Neural progenitor cell (in vitro differentiated cells): Measurements from ENCODE around the gene RGS1. TPM values are rescaled to one million over a fixed set of nuclear protein-coding genes. Genes with fewer than 3 reads are reported as not detected.

Experiments used
- DNase-seq: peaks from one replicate; pipeline ENCODE4 v3.0.0-alpha.2; 2016; ENCODE audit warnings: low spot score
- H2AFZ ChIP-seq: fragments of 200-600 bp; sonication (generic); replicated peaks from 2 replicates; pipeline ENCODE4 v1.6.1; 2016; ENCODE audit warnings: antibody characterized with exemption
- H3F3A ChIP-seq: fragments of 200-600 bp; sonication (generic); 2 replicates; pipeline ENCODE4 v1.6.1; 2016; ENCODE audit warnings: antibody characterized with exemption, low read depth
- H3K27ac ChIP-seq: fragments of 200-600 bp; sonication (generic); 2 replicates; pipeline ENCODE4 v1.5.1; 2016; ENCODE audit warnings: mild to moderate bottlenecking
- H3K27me3 ChIP-seq: fragments of 200-600 bp; sonication (generic); 2 replicates; pipeline ENCODE4 v1.6.1; 2016; ENCODE audit warnings: mild to moderate bottlenecking, moderate library complexity
- H3K36me3 ChIP-seq: fragments of 200-600 bp; sonication (generic); 2 replicates; pipeline ENCODE4 v1.5.1; 2016
- H3K4me1 ChIP-seq: fragments of 200-600 bp; sonication (generic); 2 replicates; pipeline ENCODE4 v1.6.1; 2016; ENCODE audit warnings: mixed run types
- H3K4me2 ChIP-seq: fragments of 200-600 bp; sonication (generic); 2 replicates; pipeline ENCODE4 v1.6.1; 2016
- H3K4me3 ChIP-seq: fragments of 200-600 bp; sonication (generic); 2 replicates; pipeline ENCODE4 v1.5.1; 2016
- H3K79me2 ChIP-seq: fragments of 200-600 bp; sonication (generic); 2 replicates; pipeline ENCODE4 v1.6.1; 2016; ENCODE audit warnings: low read depth
- H3K9ac ChIP-seq: fragments of 200-600 bp; sonication (generic); 2 replicates; pipeline ENCODE4 v1.6.1; 2016
- H3K9me3 ChIP-seq: fragments of 200-600 bp; sonication (generic); 2 replicates; pipeline ENCODE4 v1.5.1; 2016; ENCODE audit warnings: low read depth
- H4K20me1 ChIP-seq: fragments of 200-600 bp; sonication (generic); 2 replicates; pipeline ENCODE4 v1.6.1; 2016; ENCODE audit warnings: low read depth
- H3K27ac Mint-ChIP-seq: 3 replicates; pipeline ENCODE4 v1.8.0; 2021; ENCODE audit warnings: mixed read lengths
- H3K27me3 Mint-ChIP-seq: 2 replicates; pipeline ENCODE4 v1.8.0; 2022; ENCODE audit warnings: low read depth, mild to moderate bottlenecking, inconsistent platforms, moderate library complexity, mixed read lengths; ENCODE audit not compliant: insufficient read depth
- H3K36me3 Mint-ChIP-seq: 3 replicates; pipeline ENCODE4 v1.8.0; 2021; ENCODE audit warnings: mixed read lengths
- H3K4me1 Mint-ChIP-seq: 3 replicates; pipeline ENCODE4 v1.8.0; 2021; ENCODE audit warnings: mixed read lengths
- H3K4me3 Mint-ChIP-seq: 3 replicates; pipeline ENCODE4 v1.8.0; 2021; ENCODE audit warnings: mild to moderate bottlenecking, moderate library complexity, mixed read lengths
- H3K9me3 Mint-ChIP-seq: 3 replicates; pipeline ENCODE4 v1.8.0; 2020; ENCODE audit warnings: mixed read lengths
- CTCF ChIP-seq: fragments of 200-600 bp; sonication (generic); IDR thresholded peaks from 2 replicates; pipeline ENCODE4 v1.5.1; 2017; ENCODE audit warnings: antibody characterized with exemption, mild to moderate bottlenecking
- EZH2 ChIP-seq: fragments of 200-600 bp; sonication (generic); IDR thresholded peaks from 2 replicates; pipeline ENCODE4 v1.6.1; 2017; ENCODE audit warnings: antibody characterized with exemption, mild to moderate bottlenecking, moderate library complexity
- EZH2phosphoT487 ChIP-seq: fragments of 200-600 bp; sonication (generic); IDR thresholded peaks from 2 replicates; pipeline ENCODE4 v1.6.1; 2017; ENCODE audit warnings: antibody characterized with exemption
- total RNA-seq: library from RNA; depleted of rRNA; stranded (reverse); fragments of >200 nt; gene quantifications from 2 replicates; pipeline ENCODE4 v1.2.3, GENCODE V29; 2015; ENCODE audit warnings: low replicate concordance

The RGS1 gene
- total RNA-seq, 1 donor from 2014 or later, result not detected

GRCh38 chr1:192554904-192555303, 20.7 kb upstream of the RGS1 start:
- Histone ChIP-seq H3K4me1 (peaks cover 4% of the 10 kb centered on the region), H3K9me3 (no peaks in the 10 kb centered on the region), H3K4me3 (no peak overlapping the region), H3K36me3 (no peaks in the 10 kb centered on the region), H3K9ac (no peak overlapping the region), H3K27ac (no peak overlapping the region), H4K20me1 (no peaks in the 10 kb centered on the region), H3F3A (no peaks in the 10 kb centered on the region), H3K4me2 (no peak overlapping the region), H2AFZ (no peak overlapping the region), H3K27me3 (no peaks in the 10 kb centered on the region), H3K79me2 (no peaks in the 10 kb centered on the region)
- TF ChIP-seq CTCF (no peak), EZH2 (no peak), EZH2phosphoT487 (no peak)
- no peak for DNase-seq
- no peak overlapping the region for H3K27ac Mint-ChIP-seq
- H3K4me1 Mint-ChIP-seq, result peaks cover 10% of the 10 kb centered on the region
- H3K27me3 Mint-ChIP-seq, result no peaks in the 10 kb centered on the region
- H3K9me3 Mint-ChIP-seq, result peaks cover 2% of the 10 kb centered on the region
- no peak overlapping the region for H3K4me3 Mint-ChIP-seq
- no peaks in the 10 kb centered on the region for H3K36me3 Mint-ChIP-seq

GRCh38 chr1:192555399-192555798, 20.2 kb upstream of the RGS1 start:
- no peak for DNase-seq
- no peaks in the 10 kb centered on the region for H3K27me3 Mint-ChIP-seq
- no peaks in the 10 kb centered on the region for H3K79me2 ChIP-seq

GRCh38 chr1:192557841-192558595, 17.6 kb upstream of the RGS1 start:
- H3K27ac Mint-ChIP-seq, result no peak overlapping the region
- Histone ChIP-seq H3F3A (no peaks in the 10 kb centered on the region), H3K36me3 (no peaks in the 10 kb centered on the region), H3K79me2 (no peaks in the 10 kb centered on the region), H2AFZ (no peak overlapping the region), H3K4me1 (peaks cover 4% of the 10 kb centered on the region), H3K9me3 (no peaks in the 10 kb centered on the region), H3K4me2 (no peak overlapping the region), H4K20me1 (no peaks in the 10 kb centered on the region), H3K4me3 (no peak overlapping the region), H3K27ac (no peak overlapping the region), H3K27me3 (no peaks in the 10 kb centered on the region), H3K9ac (no peak overlapping the region)
- no peak overlapping the region for H3K4me3 Mint-ChIP-seq
- no peak for TF ChIP-seq EZH2
- no peak for TF ChIP-seq CTCF
- no peak for TF ChIP-seq EZH2phosphoT487
- no peaks in the 10 kb centered on the region for H3K27me3 Mint-ChIP-seq
- DNase-seq, result no peak
- H3K4me1 Mint-ChIP-seq, result peaks cover 12% of the 10 kb centered on the region
- no peaks in the 10 kb centered on the region for H3K36me3 Mint-ChIP-seq
- H3K9me3 Mint-ChIP-seq, result peaks cover 2% of the 10 kb centered on the region

More at GRCh38 chr1:192555399-192555798, 20.2 kb upstream of the RGS1 start:
- Histone ChIP-seq H3K9ac (no peak overlapping the region), H3K36me3 (no peaks in the 10 kb centered on the region), H3F3A (no peaks in the 10 kb centered on the region), H4K20me1 (no peaks in the 10 kb centered on the region), H3K4me2 (no peak overlapping the region), H2AFZ (no peak overlapping the region), H3K4me1 (peaks cover 4% of the 10 kb centered on the region), H3K27me3 (no peaks in the 10 kb centered on the region), H3K9me3 (no peaks in the 10 kb centered on the region), H3K27ac (no peak overlapping the region), H3K4me3 (no peak overlapping the region)
- Mint-ChIP-seq H3K4me3 (no peak overlapping the region), H3K27ac (no peak overlapping the region), H3K4me1 (peaks cover 7% of the 10 kb centered on the region), H3K36me3 (no peaks in the 10 kb centered on the region), H3K9me3 (peaks cover 2% of the 10 kb centered on the region)
- no peak for TF ChIP-seq EZH2
- no peak for TF ChIP-seq CTCF
- no peak for TF ChIP-seq EZH2phosphoT487
